ENCODE results near the gene PHKG1.

GRCh38 chr7:56030340-56030739, 62.4 kb downstream of the PHKG1 start:
- TF ChIP-seq CTCF (IDR thresholded peaks at IDR 0.05) (no peak), POLR2A (IDR thresholded peaks at IDR 0.05) (no peak), EP300 (IDR thresholded peaks at IDR 0.05) (no peak), POLR2AphosphoS5 (IDR thresholded peaks at IDR 0.05) (no peak)
